GM21825 (cell line): ENCODE measurements around the gene AHSP.
"Not testable (repeated sequence)": the region's sequence is repeated elsewhere in the genome, so short reads cannot be mapped to it uniquely, and the experiment has no call there.

ENCODE experiments used
- ATAC-seq: cut with Tn5 transposase; IDR thresholded peaks from one replicate; pipeline ENCODE4 v1.9.1; 2021; ENCODE audit warnings: mild to moderate bottlenecking, moderate library complexity; ENCODE audit not compliant: unreplicated experiment

The AHSP gene, protein sequence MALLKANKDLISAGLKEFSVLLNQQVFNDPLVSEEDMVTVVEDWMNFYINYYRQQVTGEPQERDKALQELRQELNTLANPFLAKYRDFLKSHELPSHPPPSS

GRCh38 chr16:31527734-31528274 lies at the start of gene AHSP:
AHSP (plus strand) TSS chr16:31527900; CDS start chr16:31528140, 240 bp downstream.
- no peak for ATAC-seq

DNA sequence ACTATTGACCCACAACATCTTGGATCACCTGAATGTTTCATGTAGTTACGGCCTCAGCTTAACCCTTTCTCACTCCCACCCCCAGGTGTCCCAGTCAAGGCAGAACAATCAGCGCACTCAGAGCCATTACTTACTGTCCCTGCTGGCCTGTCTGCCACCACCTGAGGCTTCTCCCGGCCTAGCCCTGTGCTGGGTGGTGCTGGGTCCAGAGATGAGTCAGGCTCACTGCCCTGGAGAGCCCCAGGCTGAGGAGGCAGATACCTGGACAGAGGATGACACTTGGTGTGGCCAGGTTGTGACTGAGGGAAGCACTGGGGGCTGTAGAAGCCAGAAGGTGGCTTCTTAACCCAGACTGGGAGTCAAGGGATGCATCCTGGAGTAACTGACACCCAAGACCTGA lies 48.7 kb upstream of the AHSP start:
- no peak for ATAC-seq

DNA sequence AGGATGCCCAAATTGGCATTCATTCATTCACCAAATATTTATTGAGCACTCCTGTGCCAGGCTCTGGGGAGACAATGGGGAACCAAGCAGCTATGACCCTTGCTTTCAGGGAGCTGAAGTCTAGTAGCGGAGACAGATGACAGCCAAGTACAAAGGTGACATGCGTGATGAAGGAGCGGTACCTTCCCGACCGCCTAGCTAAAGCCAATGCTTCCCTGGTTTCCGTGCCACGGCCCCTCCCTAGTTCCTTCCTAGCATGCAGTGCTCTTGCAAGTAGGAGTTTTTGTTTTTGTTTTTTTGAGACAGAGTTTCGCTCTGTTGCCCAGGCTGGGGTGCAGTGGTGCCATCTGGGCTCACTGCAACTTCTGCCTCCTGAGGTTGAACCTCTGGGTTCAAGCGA lies 47.9 kb upstream of the AHSP start:
- no peak for ATAC-seq

GRCh38 chr16:31480851-31481536 lies 46.7 kb upstream of the AHSP start:
- no peak for ATAC-seq

GRCh38 chr16:31483081-31483480 lies 44.6 kb upstream of the AHSP start, which contains the start of gene SLC5A2:
SLC5A2 (plus strand) TSS chr16:31483123; CDS start chr16:31483137, 14 bp downstream.
- ATAC-seq = no peak

DNA sequence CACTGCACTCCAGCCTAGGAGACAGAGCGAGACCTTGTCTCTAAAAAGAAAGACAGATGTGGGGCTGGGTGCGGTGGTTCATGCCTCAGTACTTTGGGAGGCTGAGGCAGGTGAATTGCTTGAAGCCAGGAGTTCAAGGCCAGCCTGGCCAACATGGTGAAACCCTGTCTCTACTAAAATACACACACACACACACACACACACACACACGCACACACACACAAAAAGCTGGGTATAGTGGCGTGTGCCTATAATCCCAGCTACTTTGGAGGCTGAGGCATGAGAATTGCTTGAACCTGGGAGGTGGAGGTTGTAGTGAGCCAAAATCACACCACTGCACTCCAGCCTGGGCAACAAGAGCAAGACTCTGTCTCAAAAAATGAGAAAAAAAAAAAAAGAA lies 43.7 kb upstream of the AHSP start:
- not testable (repeated sequence) for ATAC-seq

GRCh38 chr16:31484491-31485171 lies 43.1 kb upstream of the AHSP start:
- ATAC-seq = no peak

DNA sequence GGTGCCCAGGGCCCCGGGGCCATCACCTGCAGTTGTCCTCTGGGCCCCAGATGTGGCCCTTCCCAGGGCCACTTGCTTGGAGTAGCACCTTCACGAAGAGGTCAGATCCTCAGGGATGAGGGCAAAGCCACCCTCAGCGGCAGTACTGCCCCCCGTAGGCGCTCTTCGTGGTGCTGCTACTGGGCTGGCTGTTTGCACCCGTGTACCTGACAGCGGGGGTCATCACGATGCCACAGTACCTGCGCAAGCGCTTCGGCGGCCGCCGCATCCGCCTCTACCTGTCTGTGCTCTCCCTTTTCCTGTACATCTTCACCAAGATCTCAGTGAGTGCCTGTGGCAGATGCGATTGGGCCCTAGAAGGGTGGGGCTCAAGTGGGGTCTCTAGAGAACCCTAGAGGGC lies 42.1 kb upstream of the AHSP start:
- no peak for ATAC-seq

DNA sequence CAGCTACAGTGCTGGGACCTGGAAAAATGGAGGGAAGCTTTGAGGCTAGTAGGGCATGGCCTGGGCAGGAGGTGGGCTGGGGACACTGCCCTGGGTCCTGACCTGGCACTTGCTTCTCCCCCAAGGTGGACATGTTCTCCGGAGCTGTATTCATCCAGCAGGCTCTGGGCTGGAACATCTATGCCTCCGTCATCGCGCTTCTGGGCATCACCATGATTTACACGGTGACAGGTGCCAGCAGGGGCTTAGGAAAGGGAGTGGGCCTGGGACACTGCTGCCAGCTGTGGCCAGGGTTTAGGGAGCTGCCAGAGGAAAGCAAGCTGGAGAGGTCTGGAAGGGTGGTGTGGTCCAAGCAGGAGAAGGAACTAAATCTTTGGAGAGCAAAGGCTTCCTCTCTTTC lies 41.7 kb upstream of the AHSP start:
- no peak for ATAC-seq

- ATAC-seq = no peak
Observed at GRCh38 chr16:31487071-31487719, 40.5 kb upstream of the AHSP start.

DNA sequence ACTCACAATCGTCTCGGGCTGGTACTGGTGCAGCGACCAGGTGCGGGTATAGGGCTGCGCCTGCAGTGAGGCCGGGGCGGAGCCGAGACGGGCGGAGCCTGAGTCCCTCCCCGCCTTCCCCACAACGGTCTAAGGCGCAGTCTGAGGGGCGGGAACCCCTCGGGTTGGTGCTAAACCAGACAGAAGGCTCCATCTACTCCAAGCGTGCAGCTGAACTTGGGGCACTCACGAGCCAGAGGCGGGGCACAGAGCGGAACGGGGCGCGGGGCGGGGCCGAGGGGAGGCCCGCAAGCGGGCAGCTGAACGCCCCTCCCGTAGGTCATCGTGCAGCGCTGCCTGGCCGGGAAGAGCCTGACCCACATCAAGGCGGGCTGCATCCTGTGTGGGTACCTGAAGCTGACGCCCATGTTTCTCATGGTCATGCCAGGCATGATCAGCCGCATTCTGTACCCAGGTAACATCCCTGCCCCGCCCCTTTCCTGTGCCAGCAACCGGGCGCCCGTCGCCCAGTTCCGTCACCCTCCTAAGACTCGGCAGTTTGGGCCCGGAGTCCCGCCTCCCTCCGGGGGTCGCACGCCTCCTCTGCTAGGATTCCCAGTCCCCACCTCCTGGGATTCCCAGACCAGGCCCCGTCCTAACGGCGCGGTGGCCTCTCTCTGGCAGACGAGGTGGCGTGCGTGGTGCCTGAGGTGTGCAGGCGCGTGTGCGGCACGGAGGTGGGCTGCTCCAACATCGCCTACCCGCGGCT lies 39.8 kb upstream of the AHSP start:
- peak; percentile 82 for ATAC-seq

GRCh38 chr16:31488468-31489297 lies 39.0 kb upstream of the AHSP start:
- no peak for ATAC-seq

GRCh38 chr16:31489298-31489564 lies 38.5 kb upstream of the AHSP start:
- ATAC-seq = no peak

- no peak for ATAC-seq
Observed at GRCh38 chr16:31489616-31490584, 37.8 kb upstream of the AHSP start.

DNA sequence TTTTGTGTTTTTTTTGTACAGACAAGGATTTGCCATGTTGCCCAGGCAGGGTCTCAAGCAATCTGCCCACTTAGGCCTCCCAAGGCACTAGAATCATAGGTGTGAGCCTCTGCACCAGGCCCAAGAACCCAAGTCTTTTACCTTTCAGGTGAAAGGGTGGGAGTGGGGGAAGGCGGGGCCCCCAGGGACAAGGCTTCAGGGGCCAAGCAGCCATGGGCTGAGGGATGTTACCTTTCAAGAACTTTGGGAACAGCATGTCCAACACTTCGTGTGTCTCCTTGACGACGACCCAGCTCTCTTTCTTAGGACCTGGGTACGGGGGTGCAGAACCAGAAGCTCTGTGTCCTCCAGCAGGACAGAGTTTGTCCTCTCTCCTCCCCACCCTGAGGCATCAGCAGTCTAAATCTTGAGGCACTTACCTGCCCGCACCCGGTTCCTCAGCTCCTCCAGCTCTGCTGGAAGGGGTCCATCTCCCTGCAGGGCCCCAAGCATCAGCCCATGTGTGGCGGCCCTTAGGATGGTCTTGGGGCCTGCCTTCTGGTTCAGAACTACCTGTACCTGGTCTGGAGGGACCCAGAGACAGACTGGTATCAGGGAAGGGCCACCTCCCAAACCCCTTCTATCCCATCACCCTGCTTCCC lies 35.8 kb upstream of the AHSP start:
- no peak for ATAC-seq

- no peak for ATAC-seq
Observed at GRCh38 chr16:31493506-31494125, 34.1 kb upstream of the AHSP start.

- no peak for ATAC-seq
Observed at GRCh38 chr16:31496670-31497069, 31.0 kb upstream of the AHSP start.

GRCh38 chr16:31498493-31498892 lies 29.2 kb upstream of the AHSP start:
- no peak for ATAC-seq
